GM12873 (cell line): ENCODE results near the gene ALOX12.

Source experiments
- CTCF ChIP-seq: IDR thresholded peaks from 2 replicates; pipeline ENCODE4 v1.5.1; 2012; ENCODE audit warnings: low read depth, mild to moderate bottlenecking, moderate library complexity, low read length, control low read depth; ENCODE audit not compliant: insufficient read depth; ENCODE audit errors: missing control alignments

ALOX12 gene

GRCh38 chr17:6995500-6996255 lies at the start of gene ALOX12:
TSS of gene ALOX12 (plus strand) at chr17:6996049. CDS start at chr17:6996118, 69 bp downstream.
- no peak for TF ChIP-seq CTCF

- no peak for TF ChIP-seq CTCF
Observed at GRCh38 chr17:6947745-6948144, 48.1 kb upstream of the ALOX12 start.

- TF ChIP-seq CTCF = no peak
Observed at GRCh38 chr17:6948562-6948961, 47.3 kb upstream of the ALOX12 start.

DNA sequence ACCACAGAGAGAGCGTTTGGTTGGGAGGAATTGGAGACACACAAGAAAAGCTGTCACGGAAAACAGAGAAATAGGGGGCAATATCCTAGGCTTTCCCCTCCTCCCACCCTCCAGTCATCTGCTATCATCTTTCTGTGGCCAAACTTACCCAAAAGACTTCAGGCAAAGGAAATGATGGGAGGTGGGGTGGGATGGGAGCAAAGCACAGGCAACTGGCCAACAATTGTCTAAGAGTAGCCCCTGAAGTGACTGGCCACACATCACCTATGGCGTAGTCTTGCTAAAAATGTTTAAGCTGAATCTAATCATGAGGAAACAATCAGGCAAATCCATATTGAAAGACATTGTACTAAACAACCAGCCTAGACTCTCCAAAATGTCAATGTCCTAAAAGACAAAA lies 46.9 kb upstream of the ALOX12 start:
- no peak for TF ChIP-seq CTCF

DNA sequence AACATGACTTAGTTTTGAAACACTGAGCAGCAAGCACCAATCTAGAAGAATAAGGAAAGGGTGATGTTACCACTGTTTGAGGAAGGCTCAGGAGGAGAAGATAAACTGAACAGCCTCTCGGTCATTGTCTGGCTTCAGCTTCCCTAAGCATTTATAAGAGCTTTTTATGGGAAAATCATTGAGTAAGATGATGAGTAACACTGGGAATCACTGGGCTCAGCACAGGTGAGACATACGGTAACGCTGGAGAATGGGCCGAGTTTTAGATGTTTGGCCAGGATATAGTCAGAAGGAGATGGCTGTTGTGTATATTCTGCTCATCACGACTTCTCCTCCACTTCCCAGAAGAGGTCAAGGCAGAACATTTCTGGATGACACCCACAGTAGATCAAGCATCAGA lies 42.2 kb upstream of the ALOX12 start:
- TF ChIP-seq CTCF = no peak

DNA sequence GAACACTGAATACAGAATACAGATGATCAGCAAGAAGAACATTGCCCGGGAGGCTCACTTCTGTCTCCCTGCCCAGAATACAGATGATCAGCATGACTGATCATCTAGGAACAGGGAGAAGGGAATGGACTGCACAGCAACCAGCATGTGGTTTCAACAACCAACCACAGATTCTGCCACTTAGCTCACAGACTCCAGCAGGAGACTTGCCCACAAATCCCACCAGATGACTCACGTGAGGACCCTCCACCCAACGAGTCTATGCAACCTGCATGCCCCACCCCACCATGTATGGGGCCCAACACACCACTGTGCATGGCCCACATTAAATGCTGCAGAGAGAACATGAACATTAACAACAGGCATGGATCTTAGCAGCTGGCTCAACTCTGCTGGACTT lies 36.1 kb upstream of the ALOX12 start:
- TF ChIP-seq CTCF = no peak

- no peak for TF ChIP-seq CTCF
Observed at GRCh38 chr17:6969323-6969726, 26.5 kb upstream of the ALOX12 start.
